ENCODE measurements around the gene HM13. TPM values are rescaled to one million over a fixed set of nuclear protein-coding genes. Genes with fewer than 3 reads are reported as not detected.
"Not testable (repeated sequence)": the region's sequence is repeated elsewhere in the genome, so short reads cannot be mapped to it uniquely, and the experiment has no call there.

The HM13 gene
- total and polyA plus RNA-seq, 10 donors = 62.1 to 122 (median 103) TPM

DNA sequence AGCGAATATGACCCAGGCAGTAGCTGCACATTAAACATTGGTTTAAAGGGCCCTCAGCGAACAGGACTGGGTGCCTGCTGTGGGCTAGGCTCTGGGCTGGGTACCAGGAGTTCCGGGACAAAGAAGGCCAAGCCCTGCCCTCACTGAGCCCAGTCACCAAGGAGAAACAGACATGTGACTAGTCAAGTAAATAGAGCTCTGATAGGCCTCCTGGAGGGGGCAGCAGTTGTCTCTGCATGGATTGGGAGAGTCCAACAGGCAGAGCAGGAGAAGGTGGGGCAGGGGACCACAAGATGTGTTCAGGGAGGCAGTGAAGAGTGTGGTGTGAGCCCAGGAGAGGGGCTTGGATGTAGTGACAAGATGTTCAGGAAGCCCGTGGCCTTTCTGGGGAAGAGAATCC, 3.1 kb downstream of the HM13 start:
- H3K9me3 ChIP-seq = no peaks in the 10 kb centered on the region
- peak overlapping the region in 3 of 8 donors; percentile 92 to 94 (median 93) for H3K27ac ChIP-seq
- no peaks in the 10 kb centered on the region for H3K27me3 ChIP-seq (replicated peaks in 1 of 7)
- peak overlapping the region in 1 of 8 donors; percentile 99 for H3K4me3 ChIP-seq
- H3K36me3 ChIP-seq = peaks cover 0 to 45% (median 2%) of the 10 kb centered on the region in 6 donors
- DNase-seq = no peak
- intact Hi-C loops (cut with DNase I; ENCODE audit: low total_unique reads) = no loop called here
- peaks cover 27 to 84% (median 73%) of the 10 kb centered on the region in 6 donors for H3K4me1 ChIP-seq
- TF ChIP-seq POLR2A (IDR thresholded peaks at IDR 0.05) = no peak
- TF ChIP-seq POLR2AphosphoS5 (IDR thresholded peaks at IDR 0.05) = no peak
- TF ChIP-seq, protein P1, sequence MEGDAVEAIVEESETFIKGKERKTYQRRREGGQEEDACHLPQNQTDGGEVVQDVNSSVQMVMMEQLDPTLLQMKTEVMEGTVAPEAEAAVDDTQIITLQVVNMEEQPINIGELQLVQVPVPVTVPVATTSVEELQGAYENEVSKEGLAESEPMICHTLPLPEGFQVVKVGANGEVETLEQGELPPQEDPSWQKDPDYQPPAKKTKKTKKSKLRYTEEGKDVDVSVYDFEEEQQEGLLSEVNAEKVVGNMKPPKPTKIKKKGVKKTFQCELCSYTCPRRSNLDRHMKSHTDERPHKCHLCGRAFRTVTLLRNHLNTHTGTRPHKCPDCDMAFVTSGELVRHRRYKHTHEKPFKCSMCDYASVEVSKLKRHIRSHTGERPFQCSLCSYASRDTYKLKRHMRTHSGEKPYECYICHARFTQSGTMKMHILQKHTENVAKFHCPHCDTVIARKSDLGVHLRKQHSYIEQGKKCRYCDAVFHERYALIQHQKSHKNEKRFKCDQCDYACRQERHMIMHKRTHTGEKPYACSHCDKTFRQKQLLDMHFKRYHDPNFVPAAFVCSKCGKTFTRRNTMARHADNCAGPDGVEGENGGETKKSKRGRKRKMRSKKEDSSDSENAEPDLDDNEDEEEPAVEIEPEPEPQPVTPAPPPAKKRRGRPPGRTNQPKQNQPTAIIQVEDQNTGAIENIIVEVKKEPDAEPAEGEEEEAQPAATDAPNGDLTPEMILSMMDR (IDR thresholded peaks at IDR 0.05 in 8 of 11, conservative IDR thresholded peaks at IDR 0.05 in 3 of 11) = no peak
- 67 to 87% (median 72%) methylated on average over 4 of the region's 4 CpGs for WGBS, 5 donors

DNA sequence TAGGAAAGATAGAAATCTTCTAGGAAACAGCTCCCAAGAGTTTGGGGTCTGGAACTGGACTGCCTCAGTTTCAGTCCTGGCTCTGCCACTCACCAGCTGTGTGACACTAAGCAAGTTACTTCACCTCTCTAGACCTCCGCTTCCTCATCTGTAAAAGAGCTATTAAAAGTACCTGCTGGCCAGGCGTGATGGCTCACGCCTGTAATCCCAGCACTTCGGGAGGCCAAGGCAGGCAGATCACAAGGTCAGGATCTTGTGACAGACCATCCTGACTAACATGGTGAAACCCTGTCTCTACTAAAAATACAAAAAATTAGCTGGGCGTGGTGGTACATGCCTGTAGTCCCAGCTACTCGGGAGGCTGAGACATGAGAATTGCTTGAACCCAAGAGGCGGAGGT, 7.0 kb downstream of the HM13 start:
- WGBS, 5 donors = 45 to 80% (median 64%) methylated on average over 7 of the region's 7 CpGs
- intact Hi-C loops (cut with DNase I; ENCODE audit: low total_unique reads); DNase-seq; H3K27me3 ChIP-seq (replicated peaks in 1 of 7); H3K9me3 ChIP-seq: not testable (repeated sequence)
- Histone ChIP-seq H3K4me1 (peaks cover 22 to 95% (median 72%) of the 10 kb centered on the region in 6 donors), H3K36me3 (peaks cover 0 to 68% (median 11%) of the 10 kb centered on the region in 6 donors), H3K27ac (peak overlapping the region in 6 of 8 donors; percentile 7 to 79 (median 66)), H3K4me3 (peak overlapping the region in 1 of 8 donors; percentile 4)

DNA sequence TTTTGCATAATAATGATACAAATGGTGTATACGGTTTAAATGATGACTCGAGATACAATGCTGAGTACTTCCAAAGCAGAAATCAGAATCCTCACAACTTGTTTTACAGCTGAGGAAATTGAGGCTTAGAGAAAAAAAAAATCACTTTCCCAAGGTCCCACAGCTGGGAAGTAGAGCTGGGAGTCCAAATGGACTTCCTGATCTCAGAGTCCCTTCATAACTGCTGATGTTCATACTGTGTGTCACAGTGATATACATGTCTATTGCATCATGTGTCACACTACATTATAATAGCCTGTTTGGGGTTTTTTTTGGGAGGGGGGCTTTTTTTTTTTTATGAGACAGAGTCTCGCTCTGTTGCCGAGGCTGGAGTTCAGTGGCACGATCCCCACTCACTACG, 8.5 kb downstream of the HM13 start:
- 61 to 79% (median 69%) methylated on average over 6 of the region's 6 CpGs for WGBS, 5 donors

DNA sequence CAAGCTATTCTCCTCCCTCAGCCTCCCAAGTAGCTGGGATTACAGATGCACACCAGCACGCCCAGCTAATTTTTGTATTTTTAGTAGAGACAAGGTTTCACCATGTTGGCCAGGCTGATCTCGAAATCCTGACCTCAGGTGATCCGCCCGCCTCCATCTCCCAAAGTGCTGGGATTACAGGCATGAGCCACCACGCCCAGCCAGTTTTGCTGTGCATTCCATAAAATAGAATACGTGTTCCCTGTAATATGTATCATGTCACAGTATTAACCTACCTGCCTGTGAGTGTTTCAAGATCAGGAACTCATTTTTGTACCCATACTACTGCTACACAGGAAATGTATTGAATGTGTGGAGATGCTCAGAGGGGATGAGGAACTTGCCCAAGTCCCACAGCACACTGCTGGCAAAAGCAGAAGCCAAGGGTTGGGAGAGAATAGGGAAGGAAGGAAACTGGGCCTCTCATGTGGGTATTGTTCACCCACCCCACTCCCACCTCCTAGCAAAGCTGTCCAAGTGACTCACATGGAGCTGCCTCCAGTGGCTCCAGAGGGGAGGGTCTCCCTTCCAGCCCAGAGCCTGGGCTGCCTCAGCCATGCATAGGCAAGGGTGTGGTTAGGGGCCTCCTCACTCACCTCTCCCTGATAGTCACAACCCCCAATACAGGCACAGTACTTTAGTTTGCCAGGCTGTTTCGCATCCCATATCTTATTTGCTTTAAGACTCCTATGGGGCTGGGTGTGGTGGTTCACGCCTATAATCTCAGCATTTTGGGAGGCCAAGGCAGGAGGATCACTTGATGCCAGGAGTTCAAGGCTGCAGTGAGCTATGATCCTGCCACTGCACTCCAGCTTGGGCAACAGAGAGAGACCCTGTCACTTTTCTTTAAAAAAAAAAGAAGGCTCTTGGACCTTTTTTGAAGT, 9.4 kb downstream of the HM13 start:
- Histone ChIP-seq H3K27ac (peak overlapping the region in 7 of 8 donors; percentile 21 to 79 (median 41)), H3K27me3 (replicated peaks in 1 of 7) (no peaks in the 10 kb centered on the region), H3K4me1 (peaks cover 8 to 72% (median 54%) of the 10 kb centered on the region in 6 donors), H3K4me3 (peak overlapping the region in 1 of 8 donors; percentile 35), H3K9me3 (no peaks in the 10 kb centered on the region), H3K36me3 (peaks cover 0 to 85% (median 32%) of the 10 kb centered on the region in 6 donors)
- no peak for TF ChIP-seq POLR2A (IDR thresholded peaks at IDR 0.05)
- peak in 1 of 3 donors; percentile 45 for TF ChIP-seq POLR2AphosphoS5 (IDR thresholded peaks at IDR 0.05)
- WGBS, 5 donors = 48 to 82% (median 63%) methylated on average over 8 of the region's 8 CpGs
- intact Hi-C loops (cut with DNase I; ENCODE audit: low total_unique reads) = no loop called here
- no peak for DNase-seq

More for the DNA sequence above, 8.5 kb downstream of the HM13 start:
- Histone ChIP-seq H3K27me3 (replicated peaks in 1 of 7) (no peaks in the 10 kb centered on the region), H3K36me3 (peaks cover 0 to 83% (median 23%) of the 10 kb centered on the region in 6 donors), H3K4me3 (peak overlapping the region in 1 of 8 donors; percentile 8), H3K9me3 (no peaks in the 10 kb centered on the region), H3K27ac (peak overlapping the region in 7 of 8 donors; percentile 15 to 79 (median 41)), H3K4me1 (peaks cover 8 to 81% (median 58%) of the 10 kb centered on the region in 6 donors)
- intact Hi-C loops (cut with DNase I; ENCODE audit: low total_unique reads) = no loop called here
- TF ChIP-seq POLR2A (IDR thresholded peaks at IDR 0.05) (no peak), POLR2AphosphoS5 (IDR thresholded peaks at IDR 0.05) (no peak)
- TF ChIP-seq, protein P1 (IDR thresholded peaks at IDR 0.05 in 8 of 11, conservative IDR thresholded peaks at IDR 0.05 in 3 of 11) = no peak
- no peak for DNase-seq

DNA sequence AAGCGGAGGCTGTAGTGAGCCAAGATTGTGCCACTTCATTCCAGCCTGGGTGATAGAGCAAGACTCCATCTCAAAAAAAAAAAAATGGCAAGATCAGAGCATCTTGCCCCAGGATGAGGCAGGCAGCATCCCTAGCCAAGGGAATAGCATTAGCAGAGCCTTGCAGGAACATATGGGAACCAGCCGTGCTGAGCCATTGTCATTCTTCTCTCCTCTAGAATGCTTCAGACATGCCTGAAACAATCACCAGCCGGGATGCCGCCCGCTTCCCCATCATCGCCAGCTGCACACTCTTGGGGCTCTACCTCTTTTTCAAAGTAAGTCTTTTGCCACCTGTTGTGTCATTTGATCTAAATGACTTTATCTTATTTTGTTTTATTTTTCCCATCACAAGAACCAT, 13.0 kb downstream of the HM13 start:
- intact Hi-C loops (cut with DNase I; ENCODE audit: low total_unique reads) = no loop called here
- no peak for TF ChIP-seq POLR2A (IDR thresholded peaks at IDR 0.05)
- TF ChIP-seq POLR2AphosphoS5 (IDR thresholded peaks at IDR 0.05) = no peak
- TF ChIP-seq, protein P1 (IDR thresholded peaks at IDR 0.05 in 8 of 11, conservative IDR thresholded peaks at IDR 0.05 in 3 of 11) = no peak
- Histone ChIP-seq H3K4me3 (no peak overlapping the region), H3K9me3 (no peaks in the 10 kb centered on the region), H3K36me3 (peaks cover 0 to 87% (median 66%) of the 10 kb centered on the region in 6 donors), H3K27ac (no peak overlapping the region), H3K4me1 (peaks cover 6 to 35% (median 22%) of the 10 kb centered on the region in 6 donors), H3K27me3 (replicated peaks in 1 of 7) (no peaks in the 10 kb centered on the region)
- no peak for DNase-seq
- 91 to 95% (median 94%) methylated on average over 6 of the region's 6 CpGs for WGBS, 5 donors
